Fibroblast of gingiva (primary cell): Measurements from ENCODE around the gene KRT77.
"Not testable (repeated sequence)": the region's sequence is repeated elsewhere in the genome, so short reads cannot be mapped to it uniquely, and the experiment has no call there.

ENCODE experiments used
- DNase-seq: peaks from one replicate; pipeline ENCODE4 v3.0.0-alpha.2; 2011; ENCODE audit warnings: low read depth

The KRT77 gene

DNA sequence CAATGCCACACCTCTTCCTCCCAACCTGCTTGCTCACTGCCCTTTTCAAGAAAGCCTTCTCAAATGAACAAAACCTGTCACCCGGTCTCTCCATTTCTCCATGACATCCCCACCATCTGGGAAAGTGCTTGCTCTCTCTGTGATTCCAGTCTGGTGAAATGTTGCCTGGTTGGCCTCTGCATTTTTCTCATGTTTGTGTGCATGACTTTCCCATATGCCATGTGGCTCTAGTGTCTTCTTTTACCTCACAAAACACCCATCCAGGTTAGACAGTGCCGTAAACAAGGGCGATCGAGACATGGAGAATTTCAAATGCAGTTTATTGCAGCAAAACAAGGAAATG, 28.9 kb downstream of the KRT77 start:
- no peak for DNase-seq

DNA sequence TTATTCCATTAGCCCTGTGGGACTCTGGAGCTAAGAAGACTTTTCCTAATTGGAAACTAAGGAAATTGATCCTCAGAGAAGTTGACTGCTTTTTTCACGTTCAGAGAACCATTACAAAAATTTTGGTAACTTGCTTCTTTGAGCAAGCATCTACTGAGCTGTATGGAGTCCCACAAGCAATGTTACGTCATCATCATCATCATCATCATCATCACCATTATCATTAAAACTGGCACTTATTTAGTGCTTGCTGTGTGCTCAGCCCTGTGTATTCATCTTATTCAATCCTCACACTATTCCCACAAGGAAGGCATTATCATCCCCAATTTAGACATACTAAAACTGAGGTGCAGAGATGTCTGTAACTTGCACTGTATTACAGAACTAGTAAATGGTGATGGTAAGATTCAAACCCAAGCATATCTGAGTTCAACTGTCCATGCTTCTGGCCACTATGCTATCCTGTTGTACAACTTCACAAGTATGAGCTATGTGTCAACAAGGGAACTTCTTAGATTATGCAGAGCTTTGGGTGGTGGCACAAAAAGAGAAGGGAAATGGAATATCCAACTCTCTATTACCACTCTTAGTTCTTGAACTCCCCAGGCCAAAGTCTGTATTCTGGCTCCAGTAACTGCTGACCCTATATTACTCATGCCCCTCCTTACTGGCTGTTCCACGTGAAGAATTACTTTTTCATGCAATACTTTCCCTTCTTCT, 29.5 kb downstream of the KRT77 start:
- DNase-seq: no peak

DNA sequence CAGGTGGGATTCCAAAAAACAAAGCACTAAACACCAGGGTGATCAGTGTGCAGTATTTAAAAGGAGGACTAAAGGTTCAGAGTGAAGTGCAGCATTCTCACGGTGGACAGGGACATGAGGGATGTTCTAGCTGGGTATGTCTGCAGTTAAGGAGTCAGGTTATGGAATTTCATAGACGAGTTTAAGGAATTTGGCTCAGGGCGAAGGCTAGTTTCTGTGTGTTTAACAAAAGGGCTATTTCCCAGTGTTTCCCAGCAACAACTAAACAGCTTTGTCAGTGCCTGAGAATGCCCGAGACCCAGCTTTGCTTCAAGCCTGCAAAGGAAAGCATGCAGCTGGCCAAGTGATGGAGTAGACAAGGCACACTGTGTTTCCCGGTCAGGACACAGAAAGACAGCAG, 30.1 kb downstream of the KRT77 start:
- DNase-seq: no peak

DNA sequence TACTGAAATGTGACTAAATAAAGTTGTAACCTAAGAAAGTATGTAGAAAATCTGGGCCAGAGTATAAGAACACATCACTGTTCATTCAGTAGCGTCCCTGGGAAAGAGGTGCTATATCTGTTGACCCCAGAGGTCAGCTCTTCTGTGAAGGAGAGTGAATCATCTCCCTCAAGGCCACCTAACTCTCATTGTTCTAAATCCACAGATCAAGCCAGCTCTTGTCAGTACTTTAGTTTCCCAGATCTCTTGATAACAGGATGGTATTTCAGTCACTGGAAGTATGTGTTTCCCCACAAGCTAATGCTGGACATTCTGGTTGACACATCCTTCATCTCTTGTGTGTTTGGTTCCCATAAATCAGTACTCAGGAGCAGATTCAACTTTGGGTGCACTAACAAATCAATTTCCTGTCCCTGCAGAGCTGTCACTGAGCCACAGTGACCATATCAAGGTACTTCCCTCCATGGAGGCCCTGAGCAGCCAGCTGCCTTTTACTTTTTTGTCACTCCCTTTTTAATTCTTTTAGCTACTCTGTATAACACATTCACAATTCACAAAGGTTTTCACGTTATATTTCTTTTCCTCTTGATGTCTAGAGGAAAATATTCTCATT, 30.9 kb downstream of the KRT77 start:
- DNase-seq: no peak

DNA sequence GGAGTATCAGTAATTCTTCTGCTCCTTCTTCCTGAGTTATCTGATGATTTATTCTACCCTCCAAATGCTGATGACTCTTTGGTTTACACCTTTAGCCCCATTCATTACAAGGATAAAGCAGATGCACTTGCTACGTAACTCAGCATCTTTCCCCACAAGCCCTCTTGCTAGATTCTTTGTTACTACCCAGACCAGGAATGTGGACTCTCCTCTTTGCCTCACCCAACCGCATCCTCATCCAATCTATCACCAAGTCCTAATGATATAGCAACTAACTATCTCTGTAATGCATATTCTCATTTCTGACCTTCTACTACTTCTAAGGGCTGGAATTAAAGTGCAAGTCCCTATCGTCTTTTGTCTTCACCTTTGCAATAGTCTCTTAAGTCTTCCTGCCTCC, 32.4 kb downstream of the KRT77 start:
- no peak for DNase-seq

DNA sequence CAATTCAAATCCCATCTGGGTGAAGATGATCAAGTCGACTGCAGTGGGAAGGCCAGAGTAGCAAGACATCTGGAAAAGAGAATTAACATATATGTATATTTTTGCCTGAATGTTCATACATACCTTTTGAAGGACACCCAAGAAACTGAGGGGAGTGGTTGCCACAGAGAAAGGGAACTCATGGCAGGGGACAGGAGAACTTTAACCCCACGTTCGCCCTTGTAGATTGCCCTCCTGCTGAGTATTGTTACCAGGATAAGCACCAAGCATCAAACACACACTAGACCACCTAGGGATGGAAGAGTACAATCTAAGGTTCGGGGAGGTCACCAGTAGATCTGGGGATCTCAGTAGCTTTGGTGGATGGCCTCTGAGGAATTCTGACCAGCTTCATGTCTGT, 32.8 kb downstream of the KRT77 start:
- DNase-seq: no peak

DNA sequence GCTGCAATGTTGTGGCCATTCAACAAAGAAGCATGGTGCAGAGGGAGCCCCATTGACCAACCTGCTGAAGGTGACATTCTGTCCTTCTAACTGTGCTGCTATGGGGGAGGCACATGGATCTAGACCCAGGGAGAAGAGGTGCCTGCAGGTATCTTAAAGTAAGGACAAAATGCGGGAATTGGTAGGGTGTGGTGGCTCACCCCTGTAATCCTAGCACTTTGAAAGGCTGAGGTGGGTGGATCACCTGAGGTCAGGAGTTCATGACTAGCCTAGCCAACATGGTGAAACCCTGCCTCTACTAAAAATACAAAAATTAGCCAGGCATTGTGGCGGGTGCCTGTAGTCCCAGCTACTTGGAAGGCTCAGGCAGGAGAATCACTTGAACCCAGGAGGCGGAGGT, 33.4 kb downstream of the KRT77 start:
- DNase-seq: not testable (repeated sequence)

- DNase-seq: no peak
These were observed 33.9 kb downstream of the KRT77 start for GRCh38 chr12:52669426-52669825.

DNA sequence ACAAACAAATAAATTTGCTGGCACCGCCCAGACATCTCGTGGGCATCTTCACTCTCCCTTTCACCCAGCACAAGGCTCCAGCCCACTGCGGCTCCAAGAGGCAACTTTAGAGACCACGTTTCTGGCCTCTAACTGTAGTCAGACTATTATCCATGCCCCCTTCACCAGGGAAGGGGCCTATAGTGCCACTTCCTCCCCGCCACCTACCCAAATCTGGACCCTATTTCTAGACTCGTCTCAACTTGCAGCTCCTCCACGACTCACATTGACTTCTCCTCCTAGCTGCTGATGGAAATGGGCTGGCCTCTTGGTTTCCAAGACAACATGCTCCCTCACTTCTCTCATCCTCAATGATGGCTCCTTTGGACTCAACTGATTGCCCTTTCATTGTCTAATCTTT, 35.4 kb downstream of the KRT77 start:
- no peak for DNase-seq

GRCh38 chr12:52667509-52667908, 35.8 kb downstream of the KRT77 start:
- no peak for DNase-seq

- no peak for DNase-seq
These were observed 36.9 kb downstream of the KRT77 start for GRCh38 chr12:52666471-52666870.

GRCh38 chr12:52663420-52663819, 39.9 kb downstream of the KRT77 start:
- DNase-seq: no peak

DNA sequence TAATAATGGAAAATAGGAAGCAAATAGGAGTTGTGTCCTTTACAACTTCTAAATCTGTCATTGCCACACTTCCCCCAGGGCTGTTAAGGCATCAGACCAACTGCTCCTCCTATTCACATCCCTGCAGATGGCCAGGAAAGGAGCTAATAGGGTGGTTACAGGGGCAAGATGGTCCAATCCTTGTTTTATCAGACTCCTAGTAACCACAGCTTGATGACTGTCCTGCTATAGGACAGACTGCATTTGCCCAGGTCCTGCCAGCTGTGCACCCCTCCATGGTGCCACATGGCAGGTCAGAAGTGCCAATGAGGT, 40.5 kb downstream of the KRT77 start:
- DNase-seq: no peak

GRCh38 chr12:52662093-52662917, 41.0 kb downstream of the KRT77 start:
- DNase-seq: no peak

- DNase-seq: no peak
These were observed 41.7 kb downstream of the KRT77 start for GRCh38 chr12:52661668-52662067.

DNA sequence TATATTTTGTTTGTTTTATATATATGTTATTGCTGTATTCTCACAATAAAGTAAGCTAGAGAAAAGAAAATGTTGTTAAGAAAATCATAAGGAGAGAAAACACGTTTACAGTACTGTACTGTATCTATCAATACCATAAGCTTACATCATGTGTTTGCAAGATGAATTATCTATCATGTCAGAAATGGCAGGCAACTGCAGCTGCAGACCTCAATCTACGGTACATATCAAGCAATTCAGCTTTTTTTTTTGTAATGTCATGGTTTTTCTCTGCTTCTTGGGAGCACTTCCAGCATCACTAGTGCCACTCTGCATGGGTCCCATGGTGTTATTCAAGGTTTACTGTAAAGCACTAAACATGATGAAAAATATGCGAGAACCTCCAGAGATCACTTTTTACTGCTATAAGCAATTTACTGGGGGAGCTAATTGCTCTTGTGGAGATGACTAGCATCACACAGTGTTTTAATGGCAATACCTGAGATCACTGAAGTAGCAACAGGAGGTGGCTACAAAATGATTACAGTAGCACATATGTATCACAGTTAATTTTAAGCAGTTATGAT, 42.3 kb downstream of the KRT77 start:
- DNase-seq: no peak

GRCh38 chr12:52659951-52660350, 43.4 kb downstream of the KRT77 start:
- no peak for DNase-seq

GRCh38 chr12:52659395-52659794, 43.9 kb downstream of the KRT77 start:
- DNase-seq: no peak

GRCh38 chr12:52658196-52658595, 45.1 kb downstream of the KRT77 start:
- no peak for DNase-seq

- no peak for DNase-seq
These were observed 45.9 kb downstream of the KRT77 start for GRCh38 chr12:52657250-52657902.

DNA sequence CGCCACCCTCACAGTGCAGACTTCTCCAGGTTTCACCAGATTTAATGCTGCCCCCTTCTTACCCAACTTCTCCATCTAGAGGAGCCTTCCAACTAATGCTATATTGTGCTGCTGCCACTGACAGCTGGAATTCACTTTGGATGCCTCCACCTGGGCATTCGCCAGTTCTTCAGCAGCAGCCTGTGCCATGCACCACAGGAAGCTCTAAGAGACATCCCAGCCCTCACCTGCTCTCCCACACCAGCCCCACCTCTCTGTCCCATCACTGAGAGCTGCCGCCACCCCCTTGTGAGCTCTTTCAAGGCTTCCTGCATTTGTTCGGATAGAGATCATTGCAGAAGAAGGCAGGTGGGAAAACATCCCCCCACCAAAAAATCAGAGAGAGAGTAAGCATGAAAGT, 46.7 kb downstream of the KRT77 start:
- DNase-seq: no peak

- no peak for DNase-seq
These were observed 47.6 kb downstream of the KRT77 start for GRCh38 chr12:52655720-52656124.

GRCh38 chr12:52655251-52655650, 48.1 kb downstream of the KRT77 start:
- no peak for DNase-seq
